NCI-H460 (cell line): ENCODE data around the gene GABRA5. TPM values are rescaled to one million over a fixed set of nuclear protein-coding genes. Genes with fewer than 3 reads are reported as not detected.
A peak's percentile ranks its signal among the peaks of the same experiment; 100 is the strongest.
"Not testable (repeated sequence)": the region's sequence is repeated elsewhere in the genome, so short reads cannot be mapped to it uniquely, and the experiment has no call there.

Source experiments
- DNase-seq: peaks from one replicate; pipeline ENCODE4 v3.0.0-alpha.2; 2016; ENCODE audit warnings: low read depth; ENCODE audit errors: extremely low read depth
- total RNA-seq: library from RNA; depleted of rRNA; stranded (reverse); fragments of >200 nt; shearing (Covaris generic); gene quantifications from 2 replicates; pipeline ENCODE4 v1.2.3, GENCODE V29; 2014

The GABRA5 gene
- total RNA-seq, 1 experiment from 2014 or later: not detected

GRCh38 chr15:26874774-26875475, 8.1 kb downstream of the GABRA5 start:
- no peak for DNase-seq

GRCh38 chr15:26875476-26875850, 8.6 kb downstream of the GABRA5 start:
- no peak for DNase-seq

- DNase-seq: no peak
Measured at GRCh38 chr15:26877831-26878230, 11.0 kb downstream of the GABRA5 start.

GRCh38 chr15:26879706-26880105, 12.8 kb downstream of the GABRA5 start:
- DNase-seq: no peak

- DNase-seq: no peak
Measured at GRCh38 chr15:26882112-26882511, 15.2 kb downstream of the GABRA5 start.

- DNase-seq: no peak
Measured at GRCh38 chr15:26882616-26883365, 15.9 kb downstream of the GABRA5 start.

GRCh38 chr15:26883466-26883865, 16.6 kb downstream of the GABRA5 start:
- DNase-seq: no peak

GRCh38 chr15:26886566-26886965, 19.7 kb downstream of the GABRA5 start:
- no peak for DNase-seq

GRCh38 chr15:26887926-26888666, 21.2 kb downstream of the GABRA5 start:
- DNase-seq: no peak

- no peak for DNase-seq
Measured at GRCh38 chr15:26888761-26889160, 21.9 kb downstream of the GABRA5 start.

GRCh38 chr15:26889298-26889898, 22.5 kb downstream of the GABRA5 start:
- peak; percentile 71 for DNase-seq

GRCh38 chr15:26890451-26890850, 23.6 kb downstream of the GABRA5 start:
- no peak for DNase-seq

GRCh38 chr15:26890988-26891387, 24.1 kb downstream of the GABRA5 start:
- no peak for DNase-seq

- peak; percentile 77 for DNase-seq
Measured at GRCh38 chr15:26891448-26892181, 24.8 kb downstream of the GABRA5 start.

GRCh38 chr15:26892182-26892518, 25.3 kb downstream of the GABRA5 start:
- no peak for DNase-seq

GRCh38 chr15:26892678-26893077, 25.8 kb downstream of the GABRA5 start:
- DNase-seq: no peak

GRCh38 chr15:26893351-26894065, 26.6 kb downstream of the GABRA5 start:
- no peak for DNase-seq

GRCh38 chr15:26894181-26894580, 27.3 kb downstream of the GABRA5 start:
- no peak for DNase-seq

- not testable (repeated sequence) for DNase-seq
Measured at GRCh38 chr15:26895346-26895745, 28.5 kb downstream of the GABRA5 start.

- no peak for DNase-seq
Measured at GRCh38 chr15:26899658-26900057, 32.8 kb downstream of the GABRA5 start.
